ENCODE results near the gene EML6.

DNA sequence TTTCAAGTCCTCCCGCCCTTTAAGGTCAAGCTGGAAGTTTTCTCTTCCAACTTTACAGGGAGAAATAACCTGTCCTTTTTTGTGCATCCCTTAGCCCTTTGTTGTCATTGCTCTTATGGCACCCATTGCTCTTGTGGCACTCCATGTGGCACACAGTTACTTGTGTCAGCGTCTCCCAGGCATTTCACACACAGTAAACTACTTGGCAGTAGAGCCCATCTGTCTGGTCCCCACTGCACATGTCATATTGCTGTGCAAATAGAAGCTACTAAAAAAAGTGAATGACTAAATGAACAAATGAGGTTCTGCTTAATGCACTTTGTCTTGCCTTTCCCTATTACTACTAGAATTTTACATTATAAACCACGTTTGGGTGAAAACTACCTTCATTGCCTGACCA is 149.3 kb downstream of the EML6 start:
- TF ChIP-seq, protein P1, sequence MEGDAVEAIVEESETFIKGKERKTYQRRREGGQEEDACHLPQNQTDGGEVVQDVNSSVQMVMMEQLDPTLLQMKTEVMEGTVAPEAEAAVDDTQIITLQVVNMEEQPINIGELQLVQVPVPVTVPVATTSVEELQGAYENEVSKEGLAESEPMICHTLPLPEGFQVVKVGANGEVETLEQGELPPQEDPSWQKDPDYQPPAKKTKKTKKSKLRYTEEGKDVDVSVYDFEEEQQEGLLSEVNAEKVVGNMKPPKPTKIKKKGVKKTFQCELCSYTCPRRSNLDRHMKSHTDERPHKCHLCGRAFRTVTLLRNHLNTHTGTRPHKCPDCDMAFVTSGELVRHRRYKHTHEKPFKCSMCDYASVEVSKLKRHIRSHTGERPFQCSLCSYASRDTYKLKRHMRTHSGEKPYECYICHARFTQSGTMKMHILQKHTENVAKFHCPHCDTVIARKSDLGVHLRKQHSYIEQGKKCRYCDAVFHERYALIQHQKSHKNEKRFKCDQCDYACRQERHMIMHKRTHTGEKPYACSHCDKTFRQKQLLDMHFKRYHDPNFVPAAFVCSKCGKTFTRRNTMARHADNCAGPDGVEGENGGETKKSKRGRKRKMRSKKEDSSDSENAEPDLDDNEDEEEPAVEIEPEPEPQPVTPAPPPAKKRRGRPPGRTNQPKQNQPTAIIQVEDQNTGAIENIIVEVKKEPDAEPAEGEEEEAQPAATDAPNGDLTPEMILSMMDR (IDR thresholded peaks at IDR 0.05): no peak
- TF ChIP-seq POLR2A (IDR thresholded peaks at IDR 0.05): no peak
- no peak for TF ChIP-seq POLR2AphosphoS5 (IDR thresholded peaks at IDR 0.05)
